Jurkat, Clone E6-1 (cell line): Measurements from ENCODE around the gene SCGN. TPM values are rescaled to one million over a fixed set of nuclear protein-coding genes. Genes with fewer than 3 reads are reported as not detected.

ENCODE experiments used
- DNase-seq: peaks from one replicate; pipeline ENCODE4 v3.0.0-alpha.2; 2011; ENCODE audit warnings: low read depth, low spot score
- H3K4me3 ChIP-seq: 2 replicates; pipeline ENCODE4 v1.5.1; 2011; ENCODE audit warnings: mild to moderate bottlenecking, low read length, control low read depth, moderate library complexity
- polyA plus RNA-seq: library from polyadenylated mRNA; unstranded; fragments of >200 nt; gene quantifications from one replicate; pipeline ENCODE4 v1.2.1, GENCODE V29; 2012; ENCODE audit warnings: missing spikeins; ENCODE audit not compliant: insufficient read length, insufficient read depth

Gene SCGN, protein sequence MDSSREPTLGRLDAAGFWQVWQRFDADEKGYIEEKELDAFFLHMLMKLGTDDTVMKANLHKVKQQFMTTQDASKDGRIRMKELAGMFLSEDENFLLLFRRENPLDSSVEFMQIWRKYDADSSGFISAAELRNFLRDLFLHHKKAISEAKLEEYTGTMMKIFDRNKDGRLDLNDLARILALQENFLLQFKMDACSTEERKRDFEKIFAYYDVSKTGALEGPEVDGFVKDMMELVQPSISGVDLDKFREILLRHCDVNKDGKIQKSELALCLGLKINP
- not detected for polyA plus RNA-seq

DNA sequence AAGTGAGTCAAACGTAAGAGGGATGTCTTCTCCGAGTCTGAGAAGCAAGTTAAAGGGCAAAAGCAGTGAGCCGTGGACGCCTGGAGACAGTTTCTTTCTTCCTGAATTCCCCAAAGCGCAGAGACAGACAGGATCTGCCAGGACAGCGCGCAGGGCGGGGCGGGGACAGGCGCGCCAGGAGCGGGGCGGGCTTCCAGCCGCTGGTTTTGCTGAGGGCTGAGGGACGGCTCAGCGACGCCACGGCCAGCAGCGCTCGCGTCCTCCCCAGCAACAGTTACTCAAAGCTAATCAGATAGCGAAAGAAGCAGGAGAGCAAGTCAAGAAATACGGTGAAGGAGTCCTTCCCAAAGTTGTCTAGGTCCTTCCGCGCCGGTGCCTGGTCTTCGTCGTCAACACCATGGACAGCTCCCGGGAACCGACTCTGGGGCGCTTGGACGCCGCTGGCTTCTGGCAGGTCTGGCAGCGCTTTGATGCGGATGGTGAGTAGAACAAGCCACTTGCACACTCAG lies at the start of gene SCGN:
Gene SCGN (plus strand): TSS at position 209 of the 509 bp plus-strand sequence. CDS start 189 bp downstream, at position 398.
- DNase-seq: no peak
- no peak within 1 kb of the TSS for H3K4me3 ChIP-seq

DNA sequence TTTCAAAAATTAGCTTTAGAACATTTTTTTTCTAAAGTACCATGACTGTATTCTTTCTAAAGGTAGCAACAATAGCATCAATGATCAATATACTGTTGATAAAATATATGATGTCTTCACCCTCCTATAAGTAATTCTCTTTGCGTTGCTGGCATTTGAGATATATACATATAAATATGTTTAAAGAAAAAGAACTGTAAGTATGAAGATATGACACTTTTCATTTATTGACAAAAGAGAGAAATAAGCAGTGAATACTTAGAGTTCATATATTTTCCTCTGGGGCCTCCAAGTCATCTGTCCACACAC lies 49.4 kb upstream of the SCGN start:
- no peak for DNase-seq
- no peak overlapping the region for H3K4me3 ChIP-seq

DNA sequence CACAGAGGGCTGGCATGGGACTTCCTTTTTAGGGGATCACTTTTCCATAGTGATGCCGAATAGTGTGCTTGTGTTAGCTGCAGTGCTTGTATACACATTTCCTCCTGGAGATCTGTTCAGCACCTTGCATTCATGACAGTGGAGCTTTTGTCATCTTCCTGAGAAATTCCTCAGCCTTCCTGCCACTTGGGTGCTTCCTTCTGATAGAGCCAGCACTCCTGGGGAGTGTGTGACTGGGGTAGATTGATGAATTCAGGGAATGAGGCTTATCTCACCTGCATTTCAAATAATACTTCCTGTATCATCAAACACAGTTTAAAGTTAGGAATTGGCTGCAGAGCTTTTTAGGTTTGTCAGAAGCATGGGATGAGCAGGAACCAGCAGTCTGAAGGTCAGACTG lies 48.8 kb upstream of the SCGN start:
- no peak for DNase-seq
- H3K4me3 ChIP-seq: no peak overlapping the region

DNA sequence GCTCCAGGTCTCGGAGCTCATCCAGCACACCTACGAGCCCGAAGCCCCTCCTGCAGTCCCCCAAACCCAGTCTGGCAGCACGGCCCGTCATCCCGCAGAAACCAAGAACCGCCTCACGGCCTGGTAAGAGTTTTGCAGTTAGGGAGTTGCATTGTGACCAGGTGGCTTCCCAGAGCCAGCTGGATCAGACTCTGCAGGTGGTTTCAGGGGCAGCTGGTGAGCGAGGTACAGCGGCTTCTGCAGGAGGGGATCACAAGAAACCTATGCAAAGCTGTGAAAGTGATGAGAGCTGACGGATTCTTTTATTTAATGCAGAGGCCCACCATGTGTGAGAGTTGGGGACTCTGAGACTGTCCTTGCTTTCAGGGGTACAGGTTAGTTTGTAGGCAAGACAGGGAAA lies 45.9 kb upstream of the SCGN start:
- H3K4me3 ChIP-seq: no peak overlapping the region
- DNase-seq: no peak

DNA sequence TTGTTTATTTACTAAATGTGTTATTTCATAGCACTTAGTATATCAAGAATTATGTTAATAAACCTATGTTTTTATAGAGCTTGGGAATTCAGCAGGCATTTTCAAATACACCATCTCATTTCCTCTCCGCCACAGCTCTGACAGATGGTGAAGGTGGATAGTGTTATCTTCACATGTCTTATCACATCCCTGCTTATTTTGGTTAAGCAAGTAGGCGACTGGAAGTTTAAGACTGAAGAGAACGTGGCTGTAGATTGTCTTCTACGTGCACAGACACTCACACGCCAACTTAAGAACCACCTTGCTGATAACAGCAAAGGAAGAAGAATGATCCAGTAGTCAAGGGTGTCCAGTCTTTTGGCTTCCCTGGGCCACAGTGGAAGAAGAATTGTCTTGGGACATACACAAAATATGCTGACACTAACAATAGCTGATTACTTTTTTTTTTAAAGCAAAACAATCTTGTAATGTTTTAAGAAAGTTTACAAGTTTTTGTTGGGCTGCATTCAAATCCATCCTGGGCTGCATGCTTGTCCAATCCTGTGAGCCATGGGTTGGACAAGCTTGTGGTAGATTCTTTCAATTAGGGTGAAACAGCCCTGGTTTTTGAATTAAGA lies 43.3 kb upstream of the SCGN start:
- H3K4me3 ChIP-seq: no peak overlapping the region
- DNase-seq: no peak

DNA sequence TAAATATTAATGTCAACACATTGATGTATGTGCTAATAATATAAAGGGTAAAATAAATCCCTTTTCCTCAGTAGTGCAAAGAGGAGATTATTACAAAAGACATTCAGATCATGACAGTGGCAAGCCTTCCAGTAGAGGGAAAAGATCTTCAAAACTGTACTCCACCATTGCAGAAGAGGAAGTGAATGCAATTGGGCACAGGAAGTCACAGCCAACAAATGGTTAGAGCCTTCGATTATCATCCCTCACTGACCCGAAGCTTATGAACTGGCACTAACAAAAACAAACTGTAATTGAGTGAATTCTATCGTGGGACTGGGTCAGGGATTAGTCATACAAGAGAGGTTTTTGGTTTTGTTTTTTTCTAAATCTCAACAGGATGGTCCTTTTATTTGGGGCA lies 39.3 kb upstream of the SCGN start:
- DNase-seq: no peak
- no peak overlapping the region for H3K4me3 ChIP-seq

DNA sequence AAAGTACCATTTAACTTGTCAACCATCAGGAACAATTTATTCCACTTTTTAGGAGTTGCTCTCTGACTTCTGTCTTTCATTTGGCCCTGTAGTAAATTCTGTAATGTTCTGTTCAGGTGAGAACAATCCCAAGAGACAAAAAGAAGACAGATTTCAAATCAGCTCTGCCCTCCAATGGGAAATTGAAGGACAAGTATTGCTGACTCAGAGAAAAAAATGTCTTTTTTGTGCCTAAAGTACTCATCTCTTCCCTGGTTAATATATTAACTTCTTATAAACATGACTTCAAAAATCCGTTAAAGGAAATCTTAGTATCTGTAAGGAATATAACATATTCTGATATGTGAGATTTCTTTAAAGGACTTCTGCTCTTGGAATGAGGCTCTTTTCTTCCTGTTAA lies 38.6 kb upstream of the SCGN start:
- no peak overlapping the region for H3K4me3 ChIP-seq
- no peak for DNase-seq

DNA sequence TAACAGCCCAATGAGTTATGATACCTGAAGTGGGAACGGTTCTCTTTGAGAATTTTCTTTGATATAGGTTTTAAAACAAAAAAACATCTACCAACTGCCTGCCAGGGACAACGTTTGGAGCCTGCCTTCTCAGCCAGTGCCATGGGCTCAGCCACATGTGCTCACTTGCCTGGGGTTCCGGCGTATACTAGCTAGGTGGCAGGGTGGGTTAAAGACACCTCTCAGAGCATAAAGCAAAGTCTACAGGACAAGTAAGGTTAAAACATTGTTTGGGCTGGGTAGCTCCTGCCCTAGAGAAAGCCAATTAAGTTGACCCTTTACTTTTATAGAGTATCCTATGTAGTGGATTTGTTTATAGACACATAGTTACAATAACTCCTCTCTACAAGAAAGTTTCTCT lies 38.0 kb upstream of the SCGN start:
- no peak overlapping the region for H3K4me3 ChIP-seq

DNA sequence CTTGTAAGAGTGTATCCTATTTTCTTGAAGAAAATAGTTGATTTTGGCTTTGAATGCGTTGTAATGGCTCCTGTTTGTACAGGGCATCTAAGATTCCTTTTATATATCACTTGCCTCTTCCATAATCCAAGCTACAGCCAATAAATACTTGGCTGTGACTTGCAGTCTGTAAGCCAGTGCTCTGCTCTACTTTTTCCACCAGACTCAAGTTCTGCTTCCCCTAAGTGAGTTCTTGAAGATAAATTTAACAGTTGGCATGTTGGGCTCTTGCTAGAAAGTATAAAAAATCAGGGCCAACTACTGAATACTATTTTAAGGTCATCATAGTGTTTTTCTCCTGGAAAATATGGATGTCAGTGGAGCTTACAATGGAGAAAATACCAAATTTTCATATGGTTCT lies 36.5 kb upstream of the SCGN start:
- H3K4me3 ChIP-seq: no peak overlapping the region
- DNase-seq: no peak

More for the DNA sequence above, 38.0 kb upstream of the SCGN start:
- DNase-seq: no peak

DNA sequence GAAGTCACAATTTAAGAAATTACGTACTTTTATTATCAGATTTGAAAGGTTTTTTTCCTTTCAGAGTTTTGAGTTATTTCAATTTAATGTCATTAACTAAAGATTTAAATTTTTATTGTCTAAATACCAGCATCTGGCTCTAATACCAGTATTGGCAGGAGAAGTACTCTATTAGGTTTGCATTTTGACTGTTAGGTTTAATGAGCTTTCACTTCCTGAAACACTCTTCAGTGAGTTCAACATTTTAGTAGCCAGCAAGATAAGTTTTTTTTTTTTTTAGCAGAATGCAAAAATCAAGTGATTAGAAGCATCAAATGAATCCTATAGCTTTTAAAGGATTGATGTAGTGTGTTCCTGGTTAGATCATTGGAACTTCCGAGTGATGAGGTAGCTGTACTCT lies 34.0 kb upstream of the SCGN start:
- no peak overlapping the region for H3K4me3 ChIP-seq
- no peak for DNase-seq

DNA sequence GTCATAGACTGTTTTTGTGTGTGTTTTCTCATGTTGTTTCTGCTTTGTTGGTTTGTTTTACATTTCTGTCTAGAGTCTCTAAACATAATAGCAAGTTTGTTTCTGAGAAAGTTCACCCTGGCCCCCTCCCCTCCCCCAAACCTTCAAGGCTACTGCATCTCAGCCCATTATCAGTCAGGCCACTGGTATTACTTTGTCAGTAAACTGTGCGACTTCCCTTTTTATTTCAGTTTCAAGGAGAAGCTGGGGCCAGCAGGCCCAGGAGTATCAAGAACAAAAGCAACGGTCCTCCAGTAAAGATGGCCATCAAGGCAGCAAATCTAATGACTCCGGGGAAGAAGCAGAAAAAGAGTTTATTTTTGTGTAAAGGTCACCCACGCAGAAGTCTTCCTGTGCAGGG lies 32.8 kb upstream of the SCGN start:
- H3K4me3 ChIP-seq: no peak overlapping the region
- DNase-seq: no peak

DNA sequence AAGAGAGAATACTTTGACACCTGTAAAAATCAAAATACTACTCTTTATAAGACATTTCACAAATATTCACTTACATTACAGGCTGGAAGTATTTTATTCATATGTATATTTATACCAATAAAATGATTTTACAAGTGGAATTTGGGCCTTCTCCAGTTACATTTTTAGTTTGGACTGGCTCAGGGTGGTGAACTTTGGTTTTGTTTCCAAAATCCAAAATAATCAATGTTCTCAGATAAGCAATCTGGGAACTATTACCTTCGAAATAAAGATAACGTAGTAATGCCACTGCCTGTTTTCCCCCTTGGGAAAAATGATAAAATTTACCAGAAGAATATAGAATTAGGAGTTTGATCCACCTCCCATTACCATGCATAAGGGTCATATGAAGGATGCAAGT lies 31.6 kb upstream of the SCGN start:
- DNase-seq: no peak
- H3K4me3 ChIP-seq: no peak overlapping the region

DNA sequence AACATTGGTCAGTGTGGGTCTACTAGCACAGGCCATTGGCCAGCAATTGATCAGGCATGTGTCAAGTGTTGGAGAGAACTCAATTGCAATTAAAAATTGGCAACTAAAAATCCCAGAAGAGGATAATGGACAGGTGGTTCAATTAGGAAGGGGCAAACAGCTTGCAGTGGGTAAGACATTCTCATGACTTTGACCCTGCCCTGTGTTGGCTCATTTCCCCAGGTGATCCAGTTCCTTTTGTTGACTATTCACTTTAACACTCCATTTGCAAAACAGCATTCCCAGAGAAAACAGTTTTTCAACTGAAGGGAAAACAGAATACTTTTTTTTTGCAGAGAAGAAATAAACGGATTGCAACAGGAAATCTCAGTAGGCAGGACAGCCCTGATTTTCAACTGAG lies 28.9 kb upstream of the SCGN start:
- H3K4me3 ChIP-seq: no peak overlapping the region
- DNase-seq: no peak

DNA sequence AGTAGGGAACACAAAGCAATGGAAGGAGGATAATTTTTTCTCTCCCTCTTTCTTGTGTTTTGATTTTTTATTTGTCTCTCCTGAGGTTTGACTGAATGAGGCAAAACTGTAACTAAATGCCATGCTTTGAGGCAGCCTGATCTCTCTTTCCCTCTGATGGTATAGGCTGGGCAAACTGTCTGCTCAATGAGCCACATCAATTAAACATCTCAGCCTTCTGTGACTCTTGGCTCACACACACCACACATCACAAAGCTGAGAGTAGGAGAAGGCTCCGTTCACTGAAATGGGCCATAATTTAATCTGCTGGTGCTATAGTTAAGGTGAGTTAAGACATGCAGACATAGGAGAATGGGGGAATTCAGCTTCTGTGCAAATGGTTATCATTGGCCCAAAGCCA lies 28.1 kb upstream of the SCGN start:
- no peak overlapping the region for H3K4me3 ChIP-seq
- peak; percentile 68 for DNase-seq

DNA sequence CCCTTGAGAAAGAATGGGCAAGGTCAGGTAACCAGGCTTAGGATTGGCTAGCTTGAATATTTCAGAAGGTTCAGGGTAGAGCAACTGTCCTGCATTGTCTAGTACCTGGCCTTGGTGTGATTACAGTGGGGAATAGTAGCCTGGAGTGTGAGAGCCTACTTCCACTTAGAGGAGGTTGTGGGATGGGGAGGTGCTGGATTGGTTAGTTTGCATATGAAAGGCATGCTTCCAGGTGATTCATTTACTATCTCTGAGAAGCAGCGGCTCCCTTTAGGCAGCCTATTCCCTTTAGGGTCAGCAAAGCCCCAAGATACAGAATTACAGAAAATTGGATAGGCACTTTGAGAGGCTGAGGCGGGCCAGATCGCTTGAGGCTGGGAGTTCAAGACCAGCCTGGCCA lies 25.0 kb upstream of the SCGN start:
- DNase-seq: no peak
- H3K4me3 ChIP-seq: no peak overlapping the region

DNA sequence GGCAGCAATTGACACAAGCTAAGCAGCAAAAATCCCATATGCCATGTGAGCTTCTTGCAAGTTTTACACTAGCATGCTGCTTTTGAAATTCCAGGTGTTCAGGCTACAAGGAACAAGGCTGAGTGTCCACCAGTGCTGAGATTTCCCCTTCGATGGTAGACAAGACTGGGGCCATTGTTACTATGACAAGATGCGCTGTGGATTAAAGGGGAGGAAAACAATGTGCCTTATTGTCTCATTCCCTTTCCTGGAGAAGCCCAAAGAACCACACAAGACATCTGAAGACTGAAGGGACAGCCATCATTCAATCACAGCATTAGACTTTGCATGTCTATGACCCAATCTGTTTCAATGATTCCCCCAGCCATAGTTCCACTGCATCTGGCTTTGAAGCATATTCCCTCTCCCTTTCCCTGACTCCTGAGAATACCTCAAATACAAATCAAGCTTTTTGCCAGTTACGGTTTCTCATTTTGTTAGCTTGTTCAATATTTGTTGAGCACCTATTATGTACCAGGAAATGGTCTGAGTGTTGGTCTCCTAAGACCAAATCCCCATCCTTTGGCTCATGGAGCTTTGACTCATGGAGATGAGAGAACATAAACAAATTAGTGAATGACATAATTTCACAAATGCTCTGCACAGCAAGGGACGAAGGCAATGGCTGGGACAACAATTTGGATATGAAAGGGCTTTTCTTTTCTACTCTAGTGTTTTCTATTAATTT lies 23.4 kb upstream of the SCGN start:
- no peak for DNase-seq

DNA sequence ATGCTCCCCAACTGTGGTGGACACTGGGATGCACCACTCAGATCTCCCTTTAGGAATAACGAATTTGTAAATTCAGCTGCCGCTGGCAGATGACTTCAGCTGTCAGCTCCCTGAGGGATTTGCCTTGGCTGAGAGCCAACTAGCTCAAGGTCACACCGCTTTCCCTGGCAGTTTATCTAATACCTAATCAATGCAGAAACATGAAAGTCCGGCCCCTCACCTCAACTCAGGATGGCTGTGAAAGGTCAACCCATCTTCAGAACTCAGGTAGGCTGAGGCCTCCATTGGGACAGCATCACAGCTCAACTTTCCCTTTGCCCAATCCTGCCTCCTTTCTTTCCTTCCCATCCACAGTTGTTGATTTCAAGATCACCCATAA lies 22.8 kb upstream of the SCGN start:
- DNase-seq: no peak

More for the DNA sequence above, 23.4 kb upstream of the SCGN start:
- H3K4me3 ChIP-seq: no peak overlapping the region

DNA sequence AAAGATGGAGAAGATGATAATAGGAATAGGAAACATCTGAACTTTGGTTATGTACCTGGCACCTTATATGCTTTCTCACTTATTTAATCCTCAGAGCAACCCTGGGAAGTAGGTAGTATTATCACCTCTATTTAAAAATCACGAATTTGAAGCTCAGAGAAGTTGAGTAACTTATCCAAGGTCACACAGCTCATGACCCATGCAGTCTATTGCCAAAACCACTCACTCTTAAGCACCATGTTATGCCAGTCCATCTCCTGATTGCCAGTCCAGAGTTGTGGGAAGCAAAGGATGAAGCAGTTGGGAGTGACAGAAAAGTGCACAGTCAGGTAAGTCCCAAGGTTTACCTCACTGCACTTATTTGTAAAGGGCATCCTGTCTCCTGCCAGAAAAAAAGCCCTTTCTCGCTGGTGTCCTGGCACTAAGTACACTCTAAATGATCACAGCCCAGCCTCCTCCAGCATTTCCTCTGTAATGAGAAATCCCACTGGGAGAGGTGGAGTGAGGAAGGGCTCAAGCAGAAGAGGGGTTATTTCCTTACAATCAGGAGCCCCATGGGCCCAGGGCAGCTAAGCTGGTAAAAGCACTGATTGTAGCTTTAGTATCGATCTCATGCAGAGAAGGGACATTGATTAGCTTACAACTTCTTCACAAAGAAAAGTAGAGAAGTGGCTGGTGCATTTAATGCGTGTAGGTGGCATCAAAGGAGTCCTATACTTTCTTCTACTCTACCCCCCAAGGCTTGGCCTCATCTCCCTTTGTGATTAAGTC lies 21.3 kb upstream of the SCGN start:
- no peak overlapping the region for H3K4me3 ChIP-seq
- no peak for DNase-seq

More for the DNA sequence above, 22.8 kb upstream of the SCGN start:
- no peak overlapping the region for H3K4me3 ChIP-seq

DNA sequence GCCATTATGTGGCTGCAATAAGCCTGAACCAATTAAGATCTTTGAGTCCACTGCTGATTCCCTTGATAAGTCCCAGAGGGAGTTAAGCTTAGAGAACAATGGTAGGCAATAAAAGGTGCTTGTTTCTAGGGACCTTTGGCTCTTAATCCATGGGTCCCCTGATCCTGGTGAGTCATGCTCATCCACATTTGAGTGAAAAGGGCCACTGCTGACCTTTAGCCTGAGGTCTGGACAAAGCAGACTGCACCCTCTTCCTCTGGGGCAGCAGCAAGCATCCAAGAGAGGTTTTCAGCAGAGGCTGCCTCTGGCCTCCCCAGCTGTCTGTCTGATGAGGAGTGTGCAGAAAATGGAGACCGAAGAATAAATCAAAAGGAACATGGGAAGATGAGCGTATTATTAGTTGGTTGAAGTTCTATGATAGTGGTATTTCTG lies 16.1 kb upstream of the SCGN start:
- DNase-seq: no peak

DNA sequence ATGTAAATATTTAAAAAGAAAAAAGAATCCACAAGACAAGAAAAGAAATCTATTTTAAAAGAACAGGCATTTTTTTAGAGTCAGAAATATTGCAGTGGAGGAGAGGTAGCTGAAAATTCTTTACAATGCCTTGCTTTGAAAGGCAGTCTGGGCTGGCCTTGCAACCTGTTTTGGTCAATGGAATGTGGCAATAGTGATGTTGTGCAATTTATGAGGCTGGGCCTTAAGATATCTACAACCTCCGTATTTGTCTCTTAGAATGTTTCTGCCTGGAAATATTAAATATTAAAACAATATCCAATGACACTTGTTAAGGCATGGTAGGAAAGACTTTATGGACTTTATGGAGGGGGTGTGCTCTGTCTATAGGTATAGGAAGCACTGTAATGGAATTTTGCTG lies 14.8 kb upstream of the SCGN start:
- DNase-seq: no peak
- no peak overlapping the region for H3K4me3 ChIP-seq

More for the DNA sequence above, 16.1 kb upstream of the SCGN start:
- no peak overlapping the region for H3K4me3 ChIP-seq
